ENCODE measurements around the gene TBX1. TPM values are rescaled to one million over a fixed set of nuclear protein-coding genes. Genes with fewer than 3 reads are reported as not detected.

The TBX1 gene
- total RNA-seq, 1 donor from 2014 or later, result not detected

- ATAC-seq (ENCODE audit: low read depth) (no peak), DNase-seq (no peak)
- intact Hi-C loops (cut with micrococcal nuclease), result no loop called here
- Mint-ChIP-seq H3K27me3 (no peaks in the 10 kb centered on the region), H3K4me3 (no peak overlapping the region), H3K9me3 (no peaks in the 10 kb centered on the region), H3K4me1 (no peaks in the 10 kb centered on the region), H3K27ac (no peak overlapping the region), H3K36me3 (ENCODE audit: low read depth) (peaks cover 14% of the 10 kb centered on the region)
- TF ChIP-seq CTCF (IDR thresholded peaks at IDR 0.05), result no peak
- ChIA-PET POLR2A (no interaction called here), CTCF (no interaction called here)
Measured at GRCh38 chr22:19809741-19810140, 49.2 kb downstream of the TBX1 start.

GRCh38 chr22:19810381-19811201, 50.0 kb downstream of the TBX1 start:
- ChIA-PET POLR2A (no interaction called here), CTCF (no interaction called here)
- Mint-ChIP-seq H3K27ac (no peak overlapping the region), H3K4me3 (no peak overlapping the region), H3K4me1 (no peaks in the 10 kb centered on the region), H3K27me3 (no peaks in the 10 kb centered on the region), H3K36me3 (ENCODE audit: low read depth) (peaks cover 15% of the 10 kb centered on the region), H3K9me3 (no peaks in the 10 kb centered on the region)
- ATAC-seq (ENCODE audit: low read depth) (no peak), DNase-seq (peak; percentile 5)
- intact Hi-C loops (cut with micrococcal nuclease), result no loop called here
- TF ChIP-seq CTCF (IDR thresholded peaks at IDR 0.05), result no peak

GRCh38 chr22:19811211-19811621, 50.6 kb downstream of the TBX1 start:
- POLR2A ChIA-PET, result no interaction called here
- DNase-seq (peak; percentile 2), ATAC-seq (ENCODE audit: low read depth) (no peak)
- no peak overlapping the region for H3K4me3 Mint-ChIP-seq
- H3K27me3 Mint-ChIP-seq, result no peaks in the 10 kb centered on the region
- H3K36me3 Mint-ChIP-seq (ENCODE audit: low read depth), result peaks cover 12% of the 10 kb centered on the region
- no peak for TF ChIP-seq CTCF (IDR thresholded peaks at IDR 0.05)
- no peaks in the 10 kb centered on the region for H3K9me3 Mint-ChIP-seq
- H3K4me1 Mint-ChIP-seq, result no peaks in the 10 kb centered on the region
- no peak overlapping the region for H3K27ac Mint-ChIP-seq
- CTCF ChIA-PET, result no interaction called here
- intact Hi-C loops (cut with micrococcal nuclease), result no loop called here

GRCh38 chr22:19811811-19812771, 51.5 kb downstream of the TBX1 start:
- intact Hi-C loops (cut with micrococcal nuclease), result no loop called here
- Mint-ChIP-seq H3K36me3 (ENCODE audit: low read depth) (peaks cover 7% of the 10 kb centered on the region), H3K4me1 (no peaks in the 10 kb centered on the region), H3K27me3 (no peaks in the 10 kb centered on the region), H3K4me3 (no peak overlapping the region), H3K27ac (no peak overlapping the region), H3K9me3 (no peaks in the 10 kb centered on the region)
- DNase-seq (peak; percentile 2), ATAC-seq (ENCODE audit: low read depth) (no peak)
- ChIA-PET CTCF (no interaction called here), POLR2A (no interaction called here)
- no peak for TF ChIP-seq CTCF (IDR thresholded peaks at IDR 0.05)

- ATAC-seq (ENCODE audit: low read depth) (no peak), DNase-seq (no peak)
- H3K27me3 Mint-ChIP-seq, result no peaks in the 10 kb centered on the region
- CTCF ChIA-PET, result no interaction called here
- intact Hi-C loops (cut with micrococcal nuclease), result no loop called here
- no peaks in the 10 kb centered on the region for H3K9me3 Mint-ChIP-seq
- TF ChIP-seq CTCF (IDR thresholded peaks at IDR 0.05), result no peak
- POLR2A ChIA-PET, result no interaction called here
- no peak overlapping the region for H3K27ac Mint-ChIP-seq
- H3K4me1 Mint-ChIP-seq, result no peaks in the 10 kb centered on the region
- H3K4me3 Mint-ChIP-seq, result no peak overlapping the region
- H3K36me3 Mint-ChIP-seq (ENCODE audit: low read depth), result peaks cover 5% of the 10 kb centered on the region
Measured at GRCh38 chr22:19812910-19813309, 52.3 kb downstream of the TBX1 start.
